ENCODE data around the gene GPR82. TPM values are rescaled to one million over a fixed set of nuclear protein-coding genes. Genes with fewer than 3 reads are reported as not detected.
"Not testable (repeated sequence)": the region's sequence is repeated elsewhere in the genome, so short reads cannot be mapped to it uniquely, and the experiment has no call there.

GPR82 gene
- total RNA-seq, 1 donor from 2014 or later: 0.08 TPM

- ATAC-seq (ENCODE audit: poor library complexity) (no peak), DNase-seq (no peak)
- intact Hi-C loops (cut with DNase I): no loop called here
Observed at GRCh38 chrX:41716222-41716621, 7.8 kb upstream of the GPR82 start.

- ATAC-seq (ENCODE audit: poor library complexity) (no peak), DNase-seq (no peak)
- intact Hi-C loops (cut with DNase I): no loop called here
Observed at GRCh38 chrX:41716767-41717473, 7.1 kb upstream of the GPR82 start.

GRCh38 chrX:41718481-41719235 is 5.3 kb upstream of the GPR82 start:
- DNase-seq: no peak
- intact Hi-C loops (cut with DNase I): no loop called here
- ATAC-seq (ENCODE audit: poor library complexity): no peak

- ATAC-seq (ENCODE audit: poor library complexity); DNase-seq; intact Hi-C loops (cut with DNase I): not testable (repeated sequence)
Observed at GRCh38 chrX:41719610-41720009, 4.4 kb upstream of the GPR82 start.

- no peak for ATAC-seq (ENCODE audit: poor library complexity)
- no peak for DNase-seq
- intact Hi-C loops (cut with DNase I): no loop called here
Observed at GRCh38 chrX:41720125-41720779, 3.7 kb upstream of the GPR82 start.

GRCh38 chrX:41721590-41721989 is 2.4 kb upstream of the GPR82 start:
- ATAC-seq (ENCODE audit: poor library complexity): no peak
- intact Hi-C loops (cut with DNase I): no loop called here
- DNase-seq: no peak

GRCh38 chrX:41722214-41722613 is 1.8 kb upstream of the GPR82 start:
- ATAC-seq (ENCODE audit: poor library complexity) (no peak), DNase-seq (no peak)
- intact Hi-C loops (cut with DNase I): no loop called here

GRCh38 chrX:41722816-41723618 is 964 bp upstream of the GPR82 start:
- ATAC-seq (ENCODE audit: poor library complexity) (no peak), DNase-seq (no peak)
- intact Hi-C loops (cut with DNase I): no loop called here

GRCh38 chrX:41728125-41728524 is 4.1 kb downstream of the GPR82 start:
- no peak for ATAC-seq (ENCODE audit: poor library complexity)
- no peak for DNase-seq
- intact Hi-C loops (cut with DNase I): no loop called here

- DNase-seq: no peak
- ATAC-seq (ENCODE audit: poor library complexity): no peak
- intact Hi-C loops (cut with DNase I): no loop called here
Observed at GRCh38 chrX:41730081-41730480, 6.1 kb downstream of the GPR82 start.

GRCh38 chrX:41732260-41732659 is 8.3 kb downstream of the GPR82 start:
- intact Hi-C loops (cut with DNase I): no loop called here
- DNase-seq (no peak), ATAC-seq (ENCODE audit: poor library complexity) (no peak)

GRCh38 chrX:41733939-41734338 is 10.0 kb downstream of the GPR82 start:
- ATAC-seq (ENCODE audit: poor library complexity) (no peak), DNase-seq (no peak)
- intact Hi-C loops (cut with DNase I): no loop called here

- DNase-seq (no peak), ATAC-seq (ENCODE audit: poor library complexity) (no peak)
- intact Hi-C loops (cut with DNase I): no loop called here
Observed at GRCh38 chrX:41734530-41734929, 10.5 kb downstream of the GPR82 start.

- ATAC-seq (ENCODE audit: poor library complexity): no peak
- intact Hi-C loops (cut with DNase I): no loop called here
- no peak for DNase-seq
Observed at GRCh38 chrX:41737065-41737464, 13.1 kb downstream of the GPR82 start.

- DNase-seq: no peak
- intact Hi-C loops (cut with DNase I): no loop called here
Observed at GRCh38 chrX:41739871-41740270, 15.9 kb downstream of the GPR82 start.

GRCh38 chrX:41750716-41751115 is 26.7 kb downstream of the GPR82 start:
- intact Hi-C loops (cut with DNase I): loop anchor here (10.0 kb wide), 1 partner anchor 186 kb away; no protein-coding TSS in a partner anchor
- no peak for ATAC-seq (ENCODE audit: poor library complexity)
- DNase-seq: no peak

More at GRCh38 chrX:41739871-41740270, 15.9 kb downstream of the GPR82 start:
- no peak for ATAC-seq (ENCODE audit: poor library complexity)

- DNase-seq (no peak), ATAC-seq (ENCODE audit: poor library complexity) (no peak)
- intact Hi-C loops (cut with DNase I): loop anchor here (10.0 kb wide), 1 partner anchor 194 kb away; no protein-coding TSS in a partner anchor
Observed at GRCh38 chrX:41758401-41758800, 34.4 kb downstream of the GPR82 start.

GRCh38 chrX:41759817-41760216 is 35.8 kb downstream of the GPR82 start:
- intact Hi-C loops (cut with DNase I): loop anchor here (10.0 kb wide), 2 partner anchors 195 to 485 kb away; no protein-coding TSS in a partner anchor
- ATAC-seq (ENCODE audit: poor library complexity): no peak
- no peak for DNase-seq

- no peak for DNase-seq
- intact Hi-C loops (cut with DNase I): loop anchor here (10.0 kb wide), 1 partner anchor 486 kb away; no protein-coding TSS in a partner anchor
- no peak for ATAC-seq (ENCODE audit: poor library complexity)
Observed at GRCh38 chrX:41761169-41761568, 37.2 kb downstream of the GPR82 start.

Measured in Right ventricle myocardium superior (tissue), 1 donor.